Lower leg skin (tissue), 3 donors: ENCODE data around the gene HENMT1.

Source experiments
- CTCF ChIP-seq, 3 donors: fragments of 450-650 bp; IDR thresholded peaks; one replicate each; pipeline ENCODE4 v1.5.1; 2016; ENCODE audit warnings: antibody characterized with exemption in 3 of 3, mild to moderate bottlenecking in 3 of 3, moderate library complexity in 2 of 3
- POLR2A ChIP-seq, 2 donors: fragments of 450-650 bp; IDR thresholded peaks; one replicate each; pipeline ENCODE4 v1.6.1; 2016 to 2017; ENCODE audit warnings: antibody characterized with exemption in 2 of 2, mild to moderate bottlenecking in 1 of 2, moderate library complexity in 1 of 2

- TF ChIP-seq CTCF (IDR thresholded peaks at IDR 0.05) = no peak
- no peak for TF ChIP-seq POLR2A (IDR thresholded peaks at IDR 0.05)
These were observed 60.4 kb downstream of the HENMT1 start for GRCh38 chr1:108600504-108600903.
